HFFc6 (cell line): ENCODE data around the gene NPAT. TPM values are rescaled to one million over a fixed set of nuclear protein-coding genes. Genes with fewer than 3 reads are reported as not detected.

Experiments
- DNase-seq: peaks from one replicate; pipeline ENCODE4 v3.0.0-alpha.2; 2018
- H3K27ac Mint-ChIP-seq: 2 replicates; pipeline ENCODE4 v1.8.0; 2020; ENCODE audit warnings: mild to moderate bottlenecking, mixed read lengths
- H3K27me3 Mint-ChIP-seq: 2 replicates; pipeline ENCODE4 v1.8.0; 2021; ENCODE audit warnings: mild to moderate bottlenecking, moderate library complexity, mixed read lengths; ENCODE audit not compliant: insufficient read depth
- H3K36me3 Mint-ChIP-seq: 2 replicates; pipeline ENCODE4 v1.8.0; 2021; ENCODE audit warnings: low read depth, mixed read lengths
- H3K4me1 Mint-ChIP-seq: 2 replicates; pipeline ENCODE4 v1.8.0; 2020; ENCODE audit warnings: low read depth, mixed read lengths
- H3K4me3 Mint-ChIP-seq: 2 replicates; pipeline ENCODE4 v1.8.0; 2020; ENCODE audit warnings: mild to moderate bottlenecking, moderate library complexity, mixed read lengths
- H3K9me3 Mint-ChIP-seq: 2 replicates; pipeline ENCODE4 v1.8.0; 2020; ENCODE audit warnings: mild to moderate bottlenecking, mixed read lengths
- CTCF ChIP-seq: fragments of 200-600 bp; sonication (generic); IDR thresholded peaks from 2 replicates; pipeline ENCODE4 v1.5.0; 2021; ENCODE audit warnings: antibody characterized with exemption, mild to moderate bottlenecking
- total RNA-seq, 6 experiments: library from RNA; stranded (reverse); fragmentation: NEBNext Ultra II Directional; extraction: Animal tissue kit (Norgen Biotek cat#: 25700); gene quantifications; 2 replicates in 1 of 6; 3 replicates in 5 of 6; pipeline ENCODE4 v1.2.3, GENCODE V29; 2021

NPAT gene
- total RNA-seq, 6 experiments from 2014 or later, result 9.3 to 12.4 (median 10.6) TPM

- H3K36me3 Mint-ChIP-seq, result no peaks in the 10 kb centered on the region
- no peaks in the 10 kb centered on the region for H3K9me3 Mint-ChIP-seq
- TF ChIP-seq CTCF, result no peak
- no peak for DNase-seq
- H3K27me3 Mint-ChIP-seq, result no peaks in the 10 kb centered on the region
- H3K4me3 Mint-ChIP-seq, result no peak overlapping the region
- H3K4me1 Mint-ChIP-seq, result peaks cover 30% of the 10 kb centered on the region
- H3K27ac Mint-ChIP-seq, result no peak overlapping the region
These were observed 111.3 kb downstream of the NPAT start for GRCh38 chr11:108111126-108111525.

Other genes with a start within 250 kb of the NPAT start
- 10 to 100 TPM; 32.3 to 38.4 (median 36.2) TPM for gene CUL5, start 213.7 kb downstream of the NPAT start, total RNA-seq
- gene ACAT1, start 101.1 kb downstream of the NPAT start, total RNA-seq, result 10 to 100 TPM; 60.0 to 67.4 (median 64.4) TPM
- gene ATM, start 429 bp upstream of the NPAT start, total RNA-seq, result 10 to 100 TPM; 42.0 to 50.5 (median 47.3) TPM
- under 1 TPM in 5 of 6 experiments, not detected in 1; 0.47 to 0.69 (median 0.51) TPM for gene C11orf65, start 244.9 kb upstream of the NPAT start, total RNA-seq